IgD-negative memory B cell (primary cell): ENCODE measurements around the gene GPC6. TPM values are rescaled to one million over a fixed set of nuclear protein-coding genes. Genes with fewer than 3 reads are reported as not detected.

Experiments used
- H3K27ac Mint-ChIP-seq, 3 donors: one replicate each; pipeline ENCODE4 v1.8.0; 2020 to 2022; ENCODE audit warnings: mild to moderate bottlenecking in 3 of 3, mixed read lengths in 3 of 3, moderate library complexity in 1 of 3
- H3K27me3 Mint-ChIP-seq: one replicate; pipeline ENCODE4 v1.8.0; 2021; ENCODE audit warnings: mixed read lengths
- H3K36me3 Mint-ChIP-seq: one replicate; pipeline ENCODE4 v1.8.0; 2020; ENCODE audit warnings: mild to moderate bottlenecking, mixed read lengths
- H3K4me1 Mint-ChIP-seq, 3 donors: one replicate each; pipeline ENCODE4 v1.8.0; 2020 to 2022; ENCODE audit warnings: mixed read lengths in 3 of 3, mild to moderate bottlenecking in 1 of 3
- H3K4me3 Mint-ChIP-seq, 4 donors: one replicate each; pipeline ENCODE4 v1.8.0; 2020 to 2022; ENCODE audit warnings: mild to moderate bottlenecking in 4 of 4, mixed read lengths in 4 of 4, moderate library complexity in 3 of 4
- H3K9me3 Mint-ChIP-seq, 3 donors: one replicate each; pipeline ENCODE4 v1.8.0; 2020 to 2021; ENCODE audit warnings: mixed read lengths in 3 of 3, mild to moderate bottlenecking in 1 of 3
- polyA plus RNA-seq: library from polyadenylated mRNA; unstranded; fragments of 300-500 nt; fragmentation: Illumina TruSeq; gene quantifications from one replicate; pipeline ENCODE4 v1.2.3, GENCODE V29; 2021

GPC6 gene
- polyA plus RNA-seq, 1 donor from 2014 or later, result not detected

- no peak overlapping the region for H3K27ac Mint-ChIP-seq
- no peak overlapping the region for H3K4me3 Mint-ChIP-seq
- peaks cover 0 to 4% (median 3%) of the 10 kb centered on the region in 3 donors for H3K9me3 Mint-ChIP-seq
- H3K27me3 Mint-ChIP-seq, result no peaks in the 10 kb centered on the region
- H3K36me3 Mint-ChIP-seq, result no peaks in the 10 kb centered on the region
- H3K4me1 Mint-ChIP-seq, result no peaks in the 10 kb centered on the region
Observed at GRCh38 chr13:93966267-93966936, 739.8 kb downstream of the GPC6 start.

- Mint-ChIP-seq H3K4me1 (no peaks in the 10 kb centered on the region), H3K36me3 (no peaks in the 10 kb centered on the region), H3K9me3 (peaks cover 0 to 4% (median 4%) of the 10 kb centered on the region in 3 donors)
Observed at GRCh38 chr13:93967286-93967685, 740.7 kb downstream of the GPC6 start.

GRCh38 chr13:93975242-93975641 lies 748.6 kb downstream of the GPC6 start:
- Mint-ChIP-seq H3K4me3 (no peak overlapping the region), H3K27me3 (no peaks in the 10 kb centered on the region), H3K9me3 (peaks cover 0 to 4% (median 3%) of the 10 kb centered on the region in 3 donors), H3K27ac (no peak overlapping the region), H3K36me3 (no peaks in the 10 kb centered on the region), H3K4me1 (no peaks in the 10 kb centered on the region)

More at GRCh38 chr13:93967286-93967685, 740.7 kb downstream of the GPC6 start:
- peak overlapping the region in 1 of 3 donors; percentile 57 for H3K27ac Mint-ChIP-seq
- no peak overlapping the region for H3K4me3 Mint-ChIP-seq
- H3K27me3 Mint-ChIP-seq, result no peaks in the 10 kb centered on the region

- Mint-ChIP-seq H3K27me3 (no peaks in the 10 kb centered on the region), H3K36me3 (no peaks in the 10 kb centered on the region), H3K4me1 (no peaks in the 10 kb centered on the region), H3K4me3 (no peak overlapping the region), H3K27ac (no peak overlapping the region), H3K9me3 (peaks cover 0 to 3% (median 2%) of the 10 kb centered on the region in 3 donors)
Observed at GRCh38 chr13:93976528-93976927, 749.9 kb downstream of the GPC6 start.

GRCh38 chr13:93977986-93978385 lies 751.4 kb downstream of the GPC6 start:
- no peaks in the 10 kb centered on the region for H3K27me3 Mint-ChIP-seq
- peaks cover 0 to 3% (median 0%) of the 10 kb centered on the region in 3 donors for H3K9me3 Mint-ChIP-seq
- H3K4me3 Mint-ChIP-seq, result no peak overlapping the region
- no peaks in the 10 kb centered on the region for H3K4me1 Mint-ChIP-seq
- H3K36me3 Mint-ChIP-seq, result no peaks in the 10 kb centered on the region
- no peak overlapping the region for H3K27ac Mint-ChIP-seq

- Mint-ChIP-seq H3K9me3 (no peaks in the 10 kb centered on the region), H3K27ac (no peak overlapping the region), H3K27me3 (no peaks in the 10 kb centered on the region), H3K4me1 (no peaks in the 10 kb centered on the region), H3K4me3 (no peak overlapping the region), H3K36me3 (no peaks in the 10 kb centered on the region)
Observed at GRCh38 chr13:93981426-93981977, 754.9 kb downstream of the GPC6 start.

- no peaks in the 10 kb centered on the region for H3K9me3 Mint-ChIP-seq
Observed at GRCh38 chr13:93982179-93982918, 755.7 kb downstream of the GPC6 start.

GRCh38 chr13:93984052-93984451 lies 757.4 kb downstream of the GPC6 start:
- Mint-ChIP-seq H3K9me3 (peaks cover 0 to 5% (median 1%) of the 10 kb centered on the region in 3 donors), H3K27me3 (no peaks in the 10 kb centered on the region), H3K36me3 (no peaks in the 10 kb centered on the region), H3K27ac (no peak overlapping the region), H3K4me1 (no peaks in the 10 kb centered on the region), H3K4me3 (no peak overlapping the region)

More at GRCh38 chr13:93982179-93982918, 755.7 kb downstream of the GPC6 start:
- no peaks in the 10 kb centered on the region for H3K4me1 Mint-ChIP-seq
- H3K27ac Mint-ChIP-seq, result no peak overlapping the region
- no peak overlapping the region for H3K4me3 Mint-ChIP-seq
- no peaks in the 10 kb centered on the region for H3K36me3 Mint-ChIP-seq
- H3K27me3 Mint-ChIP-seq, result no peaks in the 10 kb centered on the region

- H3K9me3 Mint-ChIP-seq, result peaks cover 0 to 5% (median 1%) of the 10 kb centered on the region in 3 donors
- no peak overlapping the region for H3K27ac Mint-ChIP-seq
- no peaks in the 10 kb centered on the region for H3K36me3 Mint-ChIP-seq
- no peaks in the 10 kb centered on the region for H3K27me3 Mint-ChIP-seq
- no peak overlapping the region for H3K4me3 Mint-ChIP-seq
- H3K4me1 Mint-ChIP-seq, result no peaks in the 10 kb centered on the region
Observed at GRCh38 chr13:93984876-93985275, 758.3 kb downstream of the GPC6 start.

- H3K9me3 Mint-ChIP-seq, result peaks cover 0 to 5% (median 1%) of the 10 kb centered on the region in 3 donors
- no peaks in the 10 kb centered on the region for H3K27me3 Mint-ChIP-seq
- no peaks in the 10 kb centered on the region for H3K4me1 Mint-ChIP-seq
- no peaks in the 10 kb centered on the region for H3K36me3 Mint-ChIP-seq
- H3K27ac Mint-ChIP-seq, result peak overlapping the region in 1 of 3 donors; percentile 87
- H3K4me3 Mint-ChIP-seq, result no peak overlapping the region
Observed at GRCh38 chr13:93987458-93987857, 760.9 kb downstream of the GPC6 start.

GRCh38 chr13:93991569-93991968 lies 765.0 kb downstream of the GPC6 start:
- H3K4me3 Mint-ChIP-seq, result no peak overlapping the region
- H3K4me1 Mint-ChIP-seq, result no peaks in the 10 kb centered on the region
- no peak overlapping the region for H3K27ac Mint-ChIP-seq
- no peaks in the 10 kb centered on the region for H3K36me3 Mint-ChIP-seq
- peaks cover 0 to 5% (median 1%) of the 10 kb centered on the region in 3 donors for H3K9me3 Mint-ChIP-seq
- H3K27me3 Mint-ChIP-seq, result no peaks in the 10 kb centered on the region

- no peaks in the 10 kb centered on the region for H3K27me3 Mint-ChIP-seq
- no peak overlapping the region for H3K27ac Mint-ChIP-seq
- H3K36me3 Mint-ChIP-seq, result no peaks in the 10 kb centered on the region
- H3K4me3 Mint-ChIP-seq, result no peak overlapping the region
- no peaks in the 10 kb centered on the region for H3K4me1 Mint-ChIP-seq
- no peaks in the 10 kb centered on the region for H3K9me3 Mint-ChIP-seq
Observed at GRCh38 chr13:93996481-93996880, 769.9 kb downstream of the GPC6 start.

GRCh38 chr13:94006296-94006695 lies 779.7 kb downstream of the GPC6 start:
- Mint-ChIP-seq H3K4me1 (no peaks in the 10 kb centered on the region), H3K36me3 (no peaks in the 10 kb centered on the region), H3K4me3 (no peak overlapping the region), H3K27ac (no peak overlapping the region), H3K9me3 (peaks cover 0 to 5% (median 2%) of the 10 kb centered on the region in 3 donors), H3K27me3 (no peaks in the 10 kb centered on the region)

- no peak overlapping the region for H3K27ac Mint-ChIP-seq
- H3K4me3 Mint-ChIP-seq, result no peak overlapping the region
- no peaks in the 10 kb centered on the region for H3K4me1 Mint-ChIP-seq
- no peaks in the 10 kb centered on the region for H3K36me3 Mint-ChIP-seq
- H3K9me3 Mint-ChIP-seq, result peaks cover 0 to 5% (median 2%) of the 10 kb centered on the region in 3 donors
- H3K27me3 Mint-ChIP-seq, result no peaks in the 10 kb centered on the region
Observed at GRCh38 chr13:94007072-94007471, 780.5 kb downstream of the GPC6 start.

GRCh38 chr13:94009701-94010100 lies 783.1 kb downstream of the GPC6 start:
- Mint-ChIP-seq H3K27me3 (no peaks in the 10 kb centered on the region), H3K9me3 (peaks cover 0 to 5% (median 2%) of the 10 kb centered on the region in 3 donors), H3K36me3 (no peaks in the 10 kb centered on the region), H3K27ac (no peak overlapping the region), H3K4me3 (no peak overlapping the region), H3K4me1 (no peaks in the 10 kb centered on the region)
